Pancreas (tissue), 10 donors: ENCODE results near the gene PLXDC1. TPM values are rescaled to one million over a fixed set of nuclear protein-coding genes. Genes with fewer than 3 reads are reported as not detected.
"Not testable (repeated sequence)": the region's sequence is repeated elsewhere in the genome, so short reads cannot be mapped to it uniquely, and the experiment has no call there.

Source experiments
- ATAC-seq, 4 donors: fragments of 200-7000 bp; cut with Tn5 transposase; one replicate each; pipeline versions ENCODE4 v1.8.0 to v1.9.1; 2020; ENCODE audit warnings: mild to moderate bottlenecking in 4 of 4, moderate library complexity in 4 of 4
- DNase-seq, 6 donors: peaks; one replicate each; pipeline ENCODE4 v3.0.0-alpha.2; 2020
- FAIRE-seq: peaks from 2 replicates; lab custom pipeline; 2012; peaks lifted over from hg19 to GRCh38; lab: Jason Lieb, UNC
- H3K27ac ChIP-seq, 4 donors: fragments of 200-600 bp; sonication (generic); 1 replicate in 3 of 4; 2 replicates in 1 of 4; pipeline versions ENCODE4 v1.5.0 to v1.8.0; 2020
- H3K27me3 ChIP-seq, 4 donors: fragments of 200-600 bp; one replicate each; pipeline ENCODE4 v1.8.0; 2021
- H3K36me3 ChIP-seq, 3 donors: fragments of 200-600 bp; sonication (generic) in 1 of 3; one replicate each; pipeline versions ENCODE4 v1.5.0 to v1.8.0; 2020 to 2021
- H3K4me1 ChIP-seq, 3 donors: fragments of 200-600 bp; one replicate each; pipeline ENCODE4 v1.8.0; 2021
- H3K4me3 ChIP-seq, 4 donors: fragments of 200-600 bp; sonication (generic) in 2 of 4; one replicate each; pipeline versions ENCODE4 v1.5.0 to v1.8.0; 2020 to 2021
- H3K9me3 ChIP-seq, 4 donors: fragments of 200-600 bp; one replicate each; pipeline ENCODE4 v1.8.0; 2021
- WGBS, 2 donors: extraction: QIAGEN DNeasy Blood & Tissue Kit; methylation state at CpG; one replicate each; pipeline ENCODE4 v1.1.7; 2013; 5-methylcytosine and 5-hydroxymethylcytosine counted together
- intact Hi-C, 3 donors: fragments of 100-400 bp; cut with DNase I; formaldehyde crosslinking; loops; one replicate each; pipeline versions ENCODE4 v1.11.1 to v1.14.2; 2022
- polyA plus RNA-seq, 2 donors: library from polyadenylated mRNA; stranded (reverse); fragments of 200-250 nt; gene quantifications; one replicate each; pipeline ENCODE4 v1.2.3, GENCODE V29; 2013
- total RNA-seq, 6 donors: library from RNA; stranded (reverse); fragmentation: NEBNext Ultra II Directional in 4 of 6; extraction: Animal tissue kit (Norgen Biotek cat#: 25700) in 4 of 6; gene quantifications; one replicate each; pipeline versions ENCODE4 v1.2.1 to v1.2.4, GENCODE V29; 2021 to 2023
- TF ChIP-seq, protein P1 (sequence below), 4 donors: fragments of 200-600 bp; sonication (generic) in 3 of 4; IDR thresholded peaks; one replicate each; pipeline versions ENCODE4 v1.5.0 to v1.8.0; 2021; ENCODE audit warnings: antibody characterized with exemption in 4 of 4
- donor health status: healthy with polysubstance abuse.
- donor health status: DM: no; HTN: no; CAD: no; lungs with moderate emphysema.
- donor health status: DM: no; HTN: no; CAD: no.
- donor health status: control.
- donor health status: control.
- donor health status: Bipolar disorder and iron deficiency.
- donor health status: DM: yes; HTN: yes; CAD: no.
- donor health status: DM: no; HTN: no; CAD: no.
- donor health status: DM: no; HTN: no; CAD: no.
- donor health status: DM: yes; HTN: yes; CAD: no.

Gene PLXDC1
- total and polyA plus RNA-seq, 8 donors: 0.88 to 5.6 (median 1.9) TPM

DNA sequence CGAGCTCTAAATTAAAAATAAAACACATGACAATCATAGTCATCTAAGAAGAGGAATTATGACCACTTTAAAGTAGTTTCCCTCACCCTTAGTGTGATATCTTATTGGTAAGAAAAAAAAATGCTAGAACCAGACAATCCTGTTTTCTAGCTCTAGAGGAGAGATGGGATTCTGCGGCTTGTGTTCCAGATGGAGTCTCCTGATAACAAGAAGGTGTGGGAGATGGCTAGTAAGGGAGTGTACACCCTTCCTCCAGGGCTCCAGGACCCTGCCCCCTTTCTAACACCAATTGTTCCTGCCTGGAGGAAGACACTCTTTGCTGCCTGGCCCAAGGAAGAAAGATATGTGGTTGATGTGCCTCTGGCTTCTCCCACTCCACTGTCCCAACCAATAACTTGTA, 115.4 kb downstream of the PLXDC1 start:
- Histone ChIP-seq H3K27ac (no peak overlapping the region), H3K4me3 (no peak overlapping the region), H3K9me3 (no peaks in the 10 kb centered on the region), H3K4me1 (no peaks in the 10 kb centered on the region), H3K27me3 (no peaks in the 10 kb centered on the region), H3K36me3 (no peaks in the 10 kb centered on the region)
- DNase-seq: no peak
- TF ChIP-seq, protein P1, sequence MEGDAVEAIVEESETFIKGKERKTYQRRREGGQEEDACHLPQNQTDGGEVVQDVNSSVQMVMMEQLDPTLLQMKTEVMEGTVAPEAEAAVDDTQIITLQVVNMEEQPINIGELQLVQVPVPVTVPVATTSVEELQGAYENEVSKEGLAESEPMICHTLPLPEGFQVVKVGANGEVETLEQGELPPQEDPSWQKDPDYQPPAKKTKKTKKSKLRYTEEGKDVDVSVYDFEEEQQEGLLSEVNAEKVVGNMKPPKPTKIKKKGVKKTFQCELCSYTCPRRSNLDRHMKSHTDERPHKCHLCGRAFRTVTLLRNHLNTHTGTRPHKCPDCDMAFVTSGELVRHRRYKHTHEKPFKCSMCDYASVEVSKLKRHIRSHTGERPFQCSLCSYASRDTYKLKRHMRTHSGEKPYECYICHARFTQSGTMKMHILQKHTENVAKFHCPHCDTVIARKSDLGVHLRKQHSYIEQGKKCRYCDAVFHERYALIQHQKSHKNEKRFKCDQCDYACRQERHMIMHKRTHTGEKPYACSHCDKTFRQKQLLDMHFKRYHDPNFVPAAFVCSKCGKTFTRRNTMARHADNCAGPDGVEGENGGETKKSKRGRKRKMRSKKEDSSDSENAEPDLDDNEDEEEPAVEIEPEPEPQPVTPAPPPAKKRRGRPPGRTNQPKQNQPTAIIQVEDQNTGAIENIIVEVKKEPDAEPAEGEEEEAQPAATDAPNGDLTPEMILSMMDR (IDR thresholded peaks at IDR 0.05): no peak
- intact Hi-C loops: no loop called here
- WGBS, 2 donors: 44 to 46% methylated on average over 2 of the region's 2 CpGs
- no peak for ATAC-seq
- FAIRE-seq: no peak

DNA sequence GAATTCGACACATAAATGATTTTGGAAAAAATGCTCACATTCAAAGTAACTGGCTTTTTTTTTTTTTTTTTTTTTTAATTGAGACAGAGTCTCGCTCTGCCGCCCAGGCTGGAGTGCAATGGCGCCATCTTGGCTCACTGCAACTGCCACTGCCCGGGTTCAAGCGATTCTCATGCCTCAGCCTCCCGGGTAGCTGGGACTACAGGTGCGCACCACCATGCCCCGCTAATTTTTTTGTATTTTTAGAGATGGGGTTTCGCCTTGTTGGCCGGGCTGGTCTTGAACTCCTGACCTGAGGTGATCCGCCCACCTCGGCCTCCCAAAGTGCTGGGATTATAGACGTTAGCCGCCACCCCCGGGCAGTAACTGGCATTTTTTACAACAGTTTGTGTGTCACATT, 115.9 kb downstream of the PLXDC1 start:
- H3K9me3 ChIP-seq, intact Hi-C loops, DNase-seq, H3K36me3 ChIP-seq, FAIRE-seq, ATAC-seq, H3K4me1 ChIP-seq, H3K27ac ChIP-seq, H3K4me3 ChIP-seq, H3K27me3 ChIP-seq: not testable (repeated sequence)
- WGBS, 2 donors: 76 to 81% methylated on average over 16 of the region's 16 CpGs

DNA sequence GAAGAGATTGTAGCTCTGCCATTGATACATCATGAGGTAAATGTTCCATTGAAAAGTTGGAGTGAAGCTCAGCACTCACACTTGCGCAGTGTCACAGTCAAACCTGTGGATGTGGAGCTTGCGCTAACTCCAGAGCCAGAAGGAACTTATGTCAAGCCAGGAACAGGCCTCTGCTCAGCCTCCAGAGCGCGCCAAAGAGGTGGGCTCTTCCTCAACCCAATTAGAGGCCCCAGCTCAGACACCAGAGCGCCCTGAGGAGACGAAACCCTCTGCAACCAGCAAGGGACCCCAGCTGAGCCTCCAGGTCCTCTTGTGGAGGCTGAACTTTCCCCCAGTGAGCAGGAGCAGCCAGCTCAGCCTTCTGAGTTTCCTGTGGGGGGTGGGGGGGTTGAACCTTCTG, 122.7 kb downstream of the PLXDC1 start:
- H3K9me3 ChIP-seq: no peaks in the 10 kb centered on the region
- no peak overlapping the region for H3K4me3 ChIP-seq
- H3K27me3 ChIP-seq: no peaks in the 10 kb centered on the region
- intact Hi-C loops: no loop called here
- WGBS, 2 donors: 94 to 99% methylated on average over 6 of the region's 6 CpGs
- no peaks in the 10 kb centered on the region for H3K36me3 ChIP-seq
- TF ChIP-seq, protein P1 (IDR thresholded peaks at IDR 0.05): no peak
- FAIRE-seq: no peak
- no peaks in the 10 kb centered on the region for H3K4me1 ChIP-seq
- DNase-seq: peak in 1 of 6 donors; percentile 30
- H3K27ac ChIP-seq: no peak overlapping the region
- no peak for ATAC-seq

DNA sequence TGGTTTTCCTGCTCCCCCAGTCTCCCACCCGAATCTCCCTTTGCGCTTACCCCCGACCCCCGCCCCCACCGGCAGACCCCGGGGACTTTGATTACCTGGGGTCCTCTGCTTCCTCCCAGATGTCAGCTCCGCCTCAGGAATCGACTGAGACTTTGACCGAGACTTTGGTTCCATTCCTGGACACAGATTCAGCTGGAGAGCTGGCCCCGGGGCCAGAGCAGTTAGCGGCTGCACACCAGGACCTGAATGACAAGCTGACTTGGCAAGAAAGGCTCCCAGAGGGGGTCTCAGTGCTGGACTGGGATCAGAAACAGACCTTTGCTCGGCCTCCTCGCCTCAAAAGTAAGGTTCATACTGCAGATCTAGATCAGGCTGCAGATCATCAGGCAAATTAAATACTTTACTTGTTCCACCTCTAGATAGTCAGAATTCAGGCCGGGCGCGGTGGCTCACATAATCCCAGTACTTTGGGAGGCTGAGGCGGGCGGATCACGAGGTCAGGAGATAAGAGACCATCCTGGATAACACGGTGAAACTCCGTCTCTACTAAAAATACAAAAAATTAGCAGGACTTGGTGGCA, 123.9 kb downstream of the PLXDC1 start:
- peak; percentile 44 to 59 (median 50) for ATAC-seq
- Histone ChIP-seq H3K36me3 (no peaks in the 10 kb centered on the region), H3K4me3 (peak overlapping the region; percentile 10 to 47 (median 28)), H3K9me3 (no peaks in the 10 kb centered on the region), H3K27me3 (no peaks in the 10 kb centered on the region), H3K4me1 (no peaks in the 10 kb centered on the region), H3K27ac (no peak overlapping the region)
- intact Hi-C loops: no loop called here
- no peak for FAIRE-seq
- TF ChIP-seq, protein P1 (IDR thresholded peaks at IDR 0.05): no peak
- WGBS, 2 donors: 15 to 16% methylated on average over 21 of the region's 21 CpGs
- DNase-seq: peak in 1 of 6 donors; percentile 58

DNA sequence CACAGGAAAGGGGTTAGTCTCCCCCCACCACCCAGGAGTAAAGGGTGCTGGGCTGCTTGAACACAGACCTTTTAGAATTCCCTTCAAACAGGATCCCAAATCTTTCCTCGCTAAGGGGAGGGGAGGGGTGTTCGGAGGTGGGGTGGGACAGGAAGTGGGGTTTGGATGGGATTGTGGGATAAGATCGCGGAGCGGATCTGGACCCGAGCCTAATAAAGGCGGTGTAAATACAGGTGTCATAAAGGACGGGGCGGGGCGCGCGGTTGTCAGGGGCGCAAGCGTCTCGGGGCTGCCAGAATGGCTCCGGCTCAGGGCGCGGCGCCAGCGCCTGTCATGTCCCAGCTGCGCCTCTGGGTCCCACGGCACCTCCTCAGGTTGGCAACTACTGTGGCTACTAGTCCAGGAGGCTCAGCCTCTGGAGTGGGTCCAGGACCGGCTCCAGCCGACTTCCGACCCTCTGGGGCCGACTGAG, 124.4 kb downstream of the PLXDC1 start:
- TF ChIP-seq, protein P1 (IDR thresholded peaks at IDR 0.05): no peak
- no peak overlapping the region for H3K27ac ChIP-seq
- no peaks in the 10 kb centered on the region for H3K27me3 ChIP-seq
- peak overlapping the region; percentile 10 to 47 (median 28) for H3K4me3 ChIP-seq
- H3K4me1 ChIP-seq: no peaks in the 10 kb centered on the region
- peak; percentile 93 to 99 (median 96) for ATAC-seq
- 0 to 1% methylated on average over 18 to 26 of the region's 26 CpGs for WGBS, 2 donors
- FAIRE-seq: no peak
- peak; percentile 73 to 94 (median 88) for DNase-seq
- no peaks in the 10 kb centered on the region for H3K36me3 ChIP-seq
- no peaks in the 10 kb centered on the region for H3K9me3 ChIP-seq
- intact Hi-C loops: no loop called here

DNA sequence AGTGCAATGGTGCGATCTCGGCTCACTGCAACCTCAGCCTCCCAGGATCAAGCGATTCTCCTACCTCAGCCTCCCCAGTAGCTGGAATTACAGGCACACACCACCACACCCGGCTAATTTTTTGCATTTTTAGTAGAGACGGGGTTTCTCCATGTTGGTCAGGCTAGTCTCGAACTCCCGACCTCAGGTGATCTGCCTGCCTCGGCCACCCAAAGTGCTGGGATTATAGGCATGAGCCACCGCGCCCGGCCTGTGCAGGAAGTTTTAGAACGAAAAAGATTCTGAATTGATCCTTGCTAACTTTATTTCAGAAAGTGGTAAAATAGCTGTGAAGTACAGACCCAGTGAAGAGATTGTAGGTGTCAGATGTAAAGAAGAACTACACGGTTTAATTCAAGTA, 125.1 kb downstream of the PLXDC1 start:
- H3K4me1 ChIP-seq, H3K27ac ChIP-seq, H3K36me3 ChIP-seq, H3K27me3 ChIP-seq, H3K4me3 ChIP-seq, H3K9me3 ChIP-seq, DNase-seq, FAIRE-seq, intact Hi-C loops: not testable (repeated sequence)
- ATAC-seq: peak in 1 of 4 donors; percentile 13
- WGBS, 2 donors: 79 to 82% methylated on average over 13 of the region's 13 CpGs
